Liver (tissue), 9 donors: Measurements from ENCODE around the gene LRRC9. TPM values are rescaled to one million over a fixed set of nuclear protein-coding genes. Genes with fewer than 3 reads are reported as not detected.

Source experiments
- DNase-seq: peaks from one replicate; pipeline ENCODE4 v3.0.0-alpha.2; 2017; ENCODE audit warnings: low spot score
- H3K27ac ChIP-seq, 2 donors: one replicate each; pipeline ENCODE4 v1.7.0; 2013; ENCODE audit warnings: inconsistent platforms in 2 of 2, low read length in 2 of 2, control low read depth in 1 of 2, low read depth in 1 of 2, mild to moderate bottlenecking in 1 of 2
- H3K27me3 ChIP-seq, 4 donors: one replicate each; pipeline versions ENCODE4 v1.6.1 to v1.7.0; 2013; ENCODE audit warnings: low read length in 3 of 4, inconsistent platforms in 1 of 4, mild to moderate bottlenecking in 1 of 4, moderate library complexity in 1 of 4; ENCODE audit not compliant: control insufficient read depth in 4 of 4, insufficient read depth in 4 of 4
- H3K36me3 ChIP-seq, 4 donors: one replicate each; pipeline versions ENCODE4 v1.6.1 to v1.7.0; 2013; ENCODE audit warnings: low read length in 3 of 4, mild to moderate bottlenecking in 3 of 4, low read depth in 1 of 4, moderate library complexity in 1 of 4; ENCODE audit not compliant: control insufficient read depth in 4 of 4, insufficient read depth in 3 of 4
- H3K4me1 ChIP-seq, 4 donors: one replicate each; pipeline versions ENCODE4 v1.6.1 to v1.7.0; 2013; ENCODE audit warnings: low read length in 3 of 4, mild to moderate bottlenecking in 3 of 4, moderate library complexity in 1 of 4; ENCODE audit not compliant: control insufficient read depth in 4 of 4, insufficient read depth in 4 of 4
- H3K4me3 ChIP-seq, 3 donors: one replicate each; pipeline versions ENCODE4 v1.6.1 to v1.7.0; 2013; ENCODE audit warnings: low read length in 3 of 3, control low read depth in 1 of 3, low read depth in 1 of 3, mild to moderate bottlenecking in 1 of 3
- H3K9ac ChIP-seq, 2 donors: one replicate each; pipeline ENCODE4 v1.7.0; 2013; ENCODE audit warnings: low read length in 2 of 2, mild to moderate bottlenecking in 2 of 2, moderate library complexity in 2 of 2, control low read depth in 1 of 2, low read depth in 1 of 2
- H3K9me3 ChIP-seq, 4 donors: one replicate each; pipeline versions ENCODE4 v1.6.1 to v1.7.0; 2013; ENCODE audit warnings: low read length in 3 of 4; ENCODE audit not compliant: control insufficient read depth in 4 of 4
- ATF3 ChIP-seq: IDR thresholded peaks from 2 replicates; pipeline ENCODE4 v1.6.1; 2016; ENCODE audit warnings: antibody characterized with exemption
- CTCF ChIP-seq: fragments of 150-350 bp; IDR thresholded peaks from 2 replicates; pipeline ENCODE4 v1.5.1; 2017; ENCODE audit warnings: improper control_type of control experiment, low read depth, low read length; ENCODE audit not compliant: missing input control
- EGR1 ChIP-seq, 2 donors: IDR thresholded peaks; 2 replicates each; pipeline ENCODE4 v1.6.1; 2016 to 2018; ENCODE audit warnings: antibody characterized with exemption in 2 of 2, low read depth in 2 of 2
- FOXA1 ChIP-seq: IDR thresholded peaks from 2 replicates; pipeline ENCODE4 v1.6.1; 2016; ENCODE audit warnings: antibody characterized with exemption
- FOXA2 ChIP-seq: IDR thresholded peaks from 2 replicates; pipeline ENCODE4 v1.6.1; 2016; ENCODE audit warnings: antibody characterized with exemption
- GABPA ChIP-seq, 2 donors: IDR thresholded peaks in 1 of 2; conservative IDR thresholded peaks in 1 of 2; 2 replicates each; pipeline ENCODE4 v1.6.1; 2016; ENCODE audit warnings: antibody characterized with exemption in 2 of 2, mild to moderate bottlenecking in 1 of 2, moderate library complexity in 1 of 2
- HNF4A ChIP-seq, 2 donors: conservative IDR thresholded peaks; 2 replicates each; pipeline ENCODE4 v1.6.1; 2016; ENCODE audit warnings: antibody characterized with exemption in 2 of 2, mild to moderate bottlenecking in 2 of 2
- HNF4G ChIP-seq: IDR thresholded peaks from 2 replicates; pipeline ENCODE4 v1.6.1; 2016; ENCODE audit warnings: antibody characterized with exemption
- JUND ChIP-seq, 2 donors: IDR thresholded peaks; 2 replicates each; pipeline ENCODE4 v1.6.1; 2016; ENCODE audit warnings: antibody characterized with exemption in 2 of 2
- MAX ChIP-seq: IDR thresholded peaks from 2 replicates; pipeline ENCODE4 v1.6.1; 2016; ENCODE audit warnings: antibody characterized with exemption
- NR2F2 ChIP-seq: IDR thresholded peaks from 2 replicates; pipeline ENCODE4 v1.6.1; 2016; ENCODE audit warnings: antibody characterized with exemption
- RAD21 ChIP-seq, 2 donors: IDR thresholded peaks; 2 replicates each; pipeline ENCODE4 v1.6.1; 2016; ENCODE audit warnings: antibody characterized with exemption in 2 of 2, mild to moderate bottlenecking in 2 of 2
- REST ChIP-seq: IDR thresholded peaks from 2 replicates; pipeline ENCODE4 v1.6.1; 2016; ENCODE audit warnings: antibody characterized with exemption, mild to moderate bottlenecking
- RXRA ChIP-seq, 2 donors: IDR thresholded peaks; 2 replicates each; pipeline ENCODE4 v1.6.1; 2017 to 2018; ENCODE audit warnings: antibody characterized with exemption in 2 of 2, mild to moderate bottlenecking in 1 of 2
- SP1 ChIP-seq: IDR thresholded peaks from 2 replicates; pipeline ENCODE4 v1.6.1; 2018; ENCODE audit warnings: antibody characterized with exemption, mild to moderate bottlenecking
- TAF1 ChIP-seq: conservative IDR thresholded peaks from 2 replicates; pipeline ENCODE4 v1.6.1; 2016; ENCODE audit warnings: antibody characterized with exemption, mild to moderate bottlenecking
- YY1 ChIP-seq: IDR thresholded peaks from 2 replicates; pipeline ENCODE4 v1.6.1; 2016; ENCODE audit warnings: antibody characterized with exemption, mild to moderate bottlenecking
- ZBTB33 ChIP-seq: IDR thresholded peaks from 2 replicates; pipeline ENCODE4 v1.6.1; 2016; ENCODE audit warnings: antibody characterized with exemption
- WGBS: extraction: QIAGEN DNeasy Blood & Tissue Kit; methylation state at CpG from one replicate; pipeline ENCODE4 v1.1.7; 2013; 5-methylcytosine and 5-hydroxymethylcytosine counted together
- polyA plus RNA-seq, 2 donors: library from polyadenylated mRNA; stranded (reverse) in 1 of 2; unstranded in 1 of 2; fragments of 200-250 nt in 1 of 2; fragments of >200 nt in 1 of 2; fragmentation: Nextera tagmentation in 1 of 2; extraction: Ambion mirVana in 1 of 2; gene quantifications; one replicate each; pipeline versions ENCODE4 v1.2.1 to v1.2.3, GENCODE V29; 2013 to 2015
- total RNA-seq, 2 donors: library from RNA; depleted of rRNA; stranded (reverse); fragments of >200 nt; gene quantifications; one replicate each; pipeline ENCODE4 v1.2.3, GENCODE V29; 2014
- donor health status: healthy.
- donor health status: healthy.
- donor health status: healthy.
- donor health status: healthy.
- donor health status: healthy.

Gene LRRC9
- total and polyA plus RNA-seq, 4 donors = 0.14 to 0.32 TPM; not detected in 2

GRCh38 chr14:60102389-60102788, 182.4 kb downstream of the LRRC9 start:
- WGBS = 81% methylated on average over 2 of the region's 2 CpGs
- H3K4me3 ChIP-seq = no peak overlapping the region
- no peaks in the 10 kb centered on the region for H3K4me1 ChIP-seq
- no peak overlapping the region for H3K9ac ChIP-seq
- no peak overlapping the region for H3K27ac ChIP-seq
- H3K27me3 ChIP-seq = no peaks in the 10 kb centered on the region
- DNase-seq = no peak
- peaks cover 0 to 2% (median 0%) of the 10 kb centered on the region in 4 donors for H3K36me3 ChIP-seq
- TF ChIP-seq CTCF = no peak
- no peak for TF ChIP-seq MAX
- no peak for TF ChIP-seq FOXA2
- no peak for TF ChIP-seq HNF4G
- no peak for TF ChIP-seq ZBTB33
- TF ChIP-seq RAD21 (IDR thresholded peaks at IDR 0.05) = no peak
- TF ChIP-seq ATF3 = no peak
- TF ChIP-seq FOXA1 = no peak
- TF ChIP-seq RXRA (IDR thresholded peaks at IDR 0.05) = no peak
- TF ChIP-seq JUND (IDR thresholded peaks at IDR 0.05) = no peak
- TF ChIP-seq TAF1 = no peak
- no peak for TF ChIP-seq YY1
- TF ChIP-seq REST = no peak
- TF ChIP-seq EGR1 (IDR thresholded peaks at IDR 0.05; ENCODE audit: low read depth in 2 of 2) = no peak
- no peak for TF ChIP-seq SP1
- TF ChIP-seq NR2F2 = no peak
- no peak for TF ChIP-seq GABPA (IDR thresholded peaks at IDR 0.05 in 1 of 2, conservative IDR thresholded peaks at IDR 0.05 in 1 of 2)
- no peaks in the 10 kb centered on the region for H3K9me3 ChIP-seq

- no peaks in the 10 kb centered on the region for H3K9me3 ChIP-seq
- H3K4me1 ChIP-seq = no peaks in the 10 kb centered on the region
- no peaks in the 10 kb centered on the region for H3K27me3 ChIP-seq
- no peak for TF ChIP-seq ATF3
- TF ChIP-seq HNF4G = no peak
- TF ChIP-seq GABPA (IDR thresholded peaks at IDR 0.05 in 1 of 2, conservative IDR thresholded peaks at IDR 0.05 in 1 of 2) = no peak
- no peak for TF ChIP-seq REST
- no peak for TF ChIP-seq CTCF
- no peak for TF ChIP-seq YY1
- TF ChIP-seq NR2F2 = no peak
- TF ChIP-seq RXRA (IDR thresholded peaks at IDR 0.05) = no peak
- TF ChIP-seq FOXA2 = no peak
- TF ChIP-seq JUND (IDR thresholded peaks at IDR 0.05) = no peak
- TF ChIP-seq HNF4A (conservative IDR thresholded peaks at IDR 0.05) = no peak
- TF ChIP-seq TAF1 = no peak
- no peak overlapping the region for H3K4me3 ChIP-seq
- WGBS = 78% methylated on average over 2 of the region's 2 CpGs
- no peak overlapping the region for H3K9ac ChIP-seq
- DNase-seq = no peak
- peaks cover 2 to 5% (median 3%) of the 10 kb centered on the region in 4 donors for H3K36me3 ChIP-seq
- H3K27ac ChIP-seq = no peak overlapping the region
Observed at GRCh38 chr14:60106339-60106738, 186.4 kb downstream of the LRRC9 start.
